A549 (cell line): Measurements from ENCODE around the gene RTN4. TPM values are rescaled to one million over a fixed set of nuclear protein-coding genes. Genes with fewer than 3 reads are reported as not detected.

Experiments
- ATAC-seq, 2 experiments: fragments of 200-7000 bp in 1 of 2; fragments of >200 bp in 1 of 2; cut with Nextera tagmentation in 1 of 2; cut with Tn5 transposase in 1 of 2; 3 replicates each; pipeline versions ENCODE4 v1.8.0 to v1.9.1; 2018 to 2020; ENCODE audit warnings: mild to moderate bottlenecking in 1 of 2, moderate library complexity in 1 of 2
- CTCF ChIA-PET: fragments of 300-600 bp; sonication (Branson Sonifier 250); formaldehyde crosslinking; extraction: SDS; loops from one replicate; lab custom pipeline; 2021; ENCODE audit warnings: antibody characterized with exemption, inconsistent platforms; lab: Yijun Ruan, JAX
- POLR2A ChIA-PET: fragments of 350-600 bp; formaldehyde crosslinking; extraction: SDS; loops from one replicate; lab custom pipeline; 2021; ENCODE audit warnings: antibody characterized with exemption, inconsistent platforms; lab: Yijun Ruan, JAX
- DNase-seq, 2 experiments: peaks; one replicate each; pipeline versions ENCODE4 v3.0.0 to v3.0.0-alpha.2; 2011 to 2016; ENCODE audit warnings: low read depth in 1 of 2, low spot score in 1 of 2
- FAIRE-seq: peaks from 2 replicates; lab custom pipeline; 2011; peaks lifted over from hg19 to GRCh38; lab: Jason Lieb, UNC
- H3K27ac ChIP-seq, 2 experiments: fragments of >200 bp; sonication (Bioruptor Twin); formaldehyde crosslinking; 3 replicates each; pipeline ENCODE4 v1.5.1; 2016 to 2017
- H3K4me1 ChIP-seq: fragments of >200 bp; sonication (Bioruptor Twin); formaldehyde crosslinking; 3 replicates; pipeline ENCODE4 v1.6.1; 2016
- H3K4me2 ChIP-seq: fragments of >200 bp; sonication (Bioruptor Twin); formaldehyde crosslinking; 3 replicates; pipeline ENCODE4 v1.6.1; 2016
- H3K4me3 ChIP-seq: fragments of >200 bp; sonication (Bioruptor Twin); formaldehyde crosslinking; 3 replicates; pipeline ENCODE4 v1.5.1; 2016
- H3K9me3 ChIP-seq: fragments of >200 bp; sonication (Bioruptor Twin); formaldehyde crosslinking; 3 replicates; pipeline ENCODE4 v1.6.1; 2016
- BHLHE40 ChIP-seq: IDR thresholded peaks from 2 replicates; pipeline ENCODE4 v1.6.1; 2012; ENCODE audit warnings: low read depth, low read length, inconsistent platforms
- CBX2 ChIP-seq: fragments of 200-600 bp; sonication (generic); IDR thresholded peaks from 2 replicates; pipeline ENCODE4 v1.6.1; 2016; ENCODE audit warnings: low read depth, mild to moderate bottlenecking, borderline replicate concordance
- CEBPB ChIP-seq, 2 experiments: fragments of >200 bp in 1 of 2; sonication (Bioruptor Twin) in 1 of 2; formaldehyde crosslinking in 1 of 2; IDR thresholded peaks; 2 replicates each; pipeline ENCODE4 v1.6.1; 2012 to 2016
- E2F6 ChIP-seq: IDR thresholded peaks from 2 replicates; pipeline ENCODE4 v1.6.1; 2012; ENCODE audit warnings: low read depth, borderline replicate concordance
- EHF ChIP-seq: fragments of 250-450 bp; sonication (Bioruptor Pico); IDR thresholded peaks from 2 replicates; pipeline ENCODE4 v1.5.0; 2020; ENCODE audit warnings: mild to moderate bottlenecking
- EHMT2 ChIP-seq: fragments of 200-600 bp; sonication (generic); IDR thresholded peaks from 2 replicates; pipeline ENCODE4 v1.6.1; 2016; ENCODE audit warnings: antibody characterized with exemption, low read depth, mild to moderate bottlenecking, moderate library complexity
- ESRRA ChIP-seq: fragments of 150-350 bp; IDR thresholded peaks from 2 replicates; pipeline ENCODE4 v1.6.1; 2014; ENCODE audit warnings: mild to moderate bottlenecking, low read length, borderline replicate concordance
- FOSL2 ChIP-seq, 2 experiments: fragments of 450-650 bp in 1 of 2; fragments of >200 bp in 1 of 2; sonication (Bioruptor Twin) in 1 of 2; formaldehyde crosslinking; IDR thresholded peaks; 2 replicates each; pipeline versions ENCODE4 v1.5.0 to v1.6.1; 2016 to 2020; ENCODE audit warnings: mild to moderate bottlenecking in 1 of 2, moderate library complexity in 1 of 2
- FOXS1 ChIP-seq: fragments of 250-450 bp; sonication (Bioruptor Pico); IDR thresholded peaks from 2 replicates; pipeline ENCODE4 v1.5.0; 2020; ENCODE audit warnings: mild to moderate bottlenecking, moderate library complexity
- GATA3 ChIP-seq: IDR thresholded peaks from 2 replicates; pipeline ENCODE4 v1.6.1; 2012; ENCODE audit warnings: borderline replicate concordance
- HEYL ChIP-seq: fragments of 250-450 bp; sonication (Bioruptor Pico); IDR thresholded peaks from 2 replicates; pipeline ENCODE4 v1.8.0; 2021; ENCODE audit warnings: mild to moderate bottlenecking, moderate library complexity
- HMGXB4 ChIP-seq: fragments of 250-450 bp; sonication (Bioruptor Pico); IDR thresholded peaks from 2 replicates; pipeline ENCODE4 v1.5.0; 2021; ENCODE audit warnings: mild to moderate bottlenecking, moderate library complexity, borderline replicate concordance
- HOXB13 ChIP-seq: fragments of 250-450 bp; sonication (Bioruptor Pico); IDR thresholded peaks from 2 replicates; pipeline ENCODE4 v1.5.0; 2020; ENCODE audit warnings: low read depth, mild to moderate bottlenecking, moderate library complexity
- HOXB5 ChIP-seq: fragments of 250-450 bp; sonication (Bioruptor Pico); IDR thresholded peaks from 2 replicates; pipeline ENCODE4 v1.5.0; 2020; ENCODE audit warnings: mild to moderate bottlenecking, moderate library complexity
- JUNB ChIP-seq: fragments of >200 bp; sonication (Bioruptor Twin); formaldehyde crosslinking; IDR thresholded peaks from 2 replicates; pipeline ENCODE4 v1.6.1; 2016
- KDM5A ChIP-seq: fragments of 200-600 bp; sonication (generic); IDR thresholded peaks from 2 replicates; pipeline ENCODE4 v1.6.1; 2016; ENCODE audit warnings: antibody characterized with exemption, mild to moderate bottlenecking
- MAX ChIP-seq: IDR thresholded peaks from 2 replicates; pipeline ENCODE4 v1.6.1; 2012
- MAZ ChIP-seq: fragments of 150-350 bp; IDR thresholded peaks from 2 replicates; pipeline ENCODE4 v1.6.1; 2014; ENCODE audit warnings: antibody characterized with exemption, low read depth, low read length, borderline replicate concordance
- MYC ChIP-seq: IDR thresholded peaks from 2 replicates; pipeline ENCODE4 v1.6.1; 2012; ENCODE audit warnings: mild to moderate bottlenecking, inconsistent platforms, low read length, improper control_type of control experiment, borderline replicate concordance
- RFX5 ChIP-seq: fragments of 450-650 bp; IDR thresholded peaks from 2 replicates; pipeline ENCODE4 v1.7.1; 2014; ENCODE audit warnings: antibody characterized with exemption, mild to moderate bottlenecking, moderate library complexity
- RNF2 ChIP-seq: fragments of 200-600 bp; sonication (generic); IDR thresholded peaks from 2 replicates; pipeline ENCODE4 v1.6.1; 2016; ENCODE audit warnings: low read depth, mild to moderate bottlenecking, antibody characterized with exemption, moderate library complexity, borderline replicate concordance
- ZSCAN20 ChIP-seq: fragments of 250-450 bp; sonication (Bioruptor Pico); IDR thresholded peaks from 2 replicates; pipeline ENCODE4 v1.8.0; 2022; ENCODE audit warnings: mild to moderate bottlenecking, moderate library complexity
- WGBS: methylation state at CpG from one replicate; pipeline ENCODE4 v1.1.6; 2017; ENCODE audit errors: missing lambda C conversion rate; 5-methylcytosine and 5-hydroxymethylcytosine counted together
- polyA plus RNA-seq, 4 experiments: library from polyadenylated mRNA; depleted of rRNA in 3 of 4; stranded (reverse); fragments of >200 nt; fragmentation: RNase III in 1 of 4; extraction: RNeasy Plus Mini Kit Qiagen cat#74134 plus additional on column Dnase treatment in 1 of 4; gene quantifications; 2 replicates in 3 of 4; 3 replicates in 1 of 4; pipeline ENCODE4 v1.2.3, GENCODE V29; 2011 to 2017
- TF ChIP-seq, protein P1 (sequence below): fragments of >200 bp; sonication (Bioruptor Twin); formaldehyde crosslinking; IDR thresholded peaks from 3 replicates; pipeline ENCODE4 v1.5.1; 2016
- TF ChIP-seq, protein P2 (sequence below): fragments of >200 bp; sonication (Bioruptor Twin); formaldehyde crosslinking; IDR thresholded peaks from 2 replicates; pipeline ENCODE4 v1.6.1; 2016

RTN4 gene
- polyA plus RNA-seq, 2 of the 4 experiments (the other 2 are of a cell fraction): 302 to 403 TPM

- peaks cover 52% of the 10 kb centered on the region for H3K4me1 ChIP-seq
- POLR2A ChIA-PET: no interaction called here
These were observed 68.9 kb downstream of the RTN4 start for GRCh38 chr2:54981385-54981784.

GRCh38 chr2:54979321-54980044 lies 70.8 kb downstream of the RTN4 start:
- no peak for TF ChIP-seq ZSCAN20 (CRISPR knock-in tag)
- Histone ChIP-seq H3K4me1 (peaks cover 38% of the 10 kb centered on the region), H3K27ac (no peak overlapping the region), H3K4me3 (no peak overlapping the region), H3K9me3 (no peaks in the 10 kb centered on the region), H3K4me2 (no peak overlapping the region)
- no peak for DNase-seq
- CTCF ChIA-PET: interaction anchor here (0.6 to 1.2 kb wide), 3 partner anchors 136 to 873 kb away, joined by 3 to 4 read pairs (median 4); no protein-coding TSS in a partner anchor
- POLR2A ChIA-PET: no interaction called here
- no peak for FAIRE-seq
- WGBS: 77% methylated on average over 4 of the region's 4 CpGs
- ATAC-seq: no peak

More at GRCh38 chr2:54981385-54981784, 68.9 kb downstream of the RTN4 start:
- WGBS: 81% methylated on average over 2 of the region's 2 CpGs
- Histone ChIP-seq H3K9me3 (no peaks in the 10 kb centered on the region), H3K4me3 (no peak overlapping the region), H3K27ac (no peak overlapping the region), H3K4me2 (no peak overlapping the region)
- ATAC-seq (no peak), DNase-seq (no peak), FAIRE-seq (no peak)
- CTCF ChIA-PET: interaction anchor here (0.7 to 1.5 kb wide), 3 partner anchors 9 to 81 kb away, joined by 3 to 4 read pairs (median 4); no protein-coding TSS in a partner anchor
- no peak for TF ChIP-seq BHLHE40
- TF ChIP-seq FOXS1: no peak
- TF ChIP-seq, protein P1, sequence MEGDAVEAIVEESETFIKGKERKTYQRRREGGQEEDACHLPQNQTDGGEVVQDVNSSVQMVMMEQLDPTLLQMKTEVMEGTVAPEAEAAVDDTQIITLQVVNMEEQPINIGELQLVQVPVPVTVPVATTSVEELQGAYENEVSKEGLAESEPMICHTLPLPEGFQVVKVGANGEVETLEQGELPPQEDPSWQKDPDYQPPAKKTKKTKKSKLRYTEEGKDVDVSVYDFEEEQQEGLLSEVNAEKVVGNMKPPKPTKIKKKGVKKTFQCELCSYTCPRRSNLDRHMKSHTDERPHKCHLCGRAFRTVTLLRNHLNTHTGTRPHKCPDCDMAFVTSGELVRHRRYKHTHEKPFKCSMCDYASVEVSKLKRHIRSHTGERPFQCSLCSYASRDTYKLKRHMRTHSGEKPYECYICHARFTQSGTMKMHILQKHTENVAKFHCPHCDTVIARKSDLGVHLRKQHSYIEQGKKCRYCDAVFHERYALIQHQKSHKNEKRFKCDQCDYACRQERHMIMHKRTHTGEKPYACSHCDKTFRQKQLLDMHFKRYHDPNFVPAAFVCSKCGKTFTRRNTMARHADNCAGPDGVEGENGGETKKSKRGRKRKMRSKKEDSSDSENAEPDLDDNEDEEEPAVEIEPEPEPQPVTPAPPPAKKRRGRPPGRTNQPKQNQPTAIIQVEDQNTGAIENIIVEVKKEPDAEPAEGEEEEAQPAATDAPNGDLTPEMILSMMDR: no peak
- no peak for TF ChIP-seq EHF (CRISPR knock-in tag)
- TF ChIP-seq EHMT2: no peak
- no peak for TF ChIP-seq FOSL2 (IDR thresholded peaks at IDR 0.05)
- no peak for TF ChIP-seq FOSL2 (CRISPR knock-in tag; IDR thresholded peaks at IDR 0.05)
- TF ChIP-seq CBX2: no peak
- no peak for TF ChIP-seq HEYL (CRISPR knock-in tag)
- no peak for TF ChIP-seq JUNB
- no peak for TF ChIP-seq E2F6
- TF ChIP-seq HOXB5 (CRISPR knock-in tag): no peak
- TF ChIP-seq CEBPB (IDR thresholded peaks at IDR 0.05): no peak
- TF ChIP-seq RFX5: no peak
- no peak for TF ChIP-seq MAZ
- TF ChIP-seq, protein P2, sequence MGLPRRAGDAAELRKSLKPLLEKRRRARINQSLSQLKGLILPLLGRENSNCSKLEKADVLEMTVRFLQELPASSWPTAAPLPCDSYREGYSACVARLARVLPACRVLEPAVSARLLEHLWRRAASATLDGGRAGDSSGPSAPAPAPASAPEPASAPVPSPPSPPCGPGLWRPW: no peak
- no peak for TF ChIP-seq HOXB13

DNA sequence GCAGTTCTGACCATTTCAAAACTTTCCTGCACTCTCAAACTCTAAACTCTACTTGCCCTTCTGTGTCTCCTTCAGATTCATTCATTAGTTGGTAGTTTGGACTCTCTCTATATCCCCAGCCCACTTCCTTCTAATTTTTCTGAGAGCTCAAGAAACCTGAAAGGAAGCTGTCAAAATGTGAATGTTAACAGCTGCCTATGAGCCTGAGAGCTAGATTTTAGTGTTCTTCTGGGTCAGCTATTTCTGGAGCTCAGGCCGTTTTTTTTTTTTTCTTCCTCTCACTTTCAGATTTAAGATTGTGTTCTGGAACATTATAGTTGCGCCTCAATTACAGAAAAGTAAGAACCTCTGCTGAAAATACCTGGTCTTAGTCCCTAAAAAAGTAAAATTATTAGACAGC lies 73.1 kb downstream of the RTN4 start:
- no peak overlapping the region for H3K27ac ChIP-seq
- no peaks in the 10 kb centered on the region for H3K9me3 ChIP-seq
- H3K4me2 ChIP-seq: no peak overlapping the region
- TF ChIP-seq FOXS1: no peak
- TF ChIP-seq HMGXB4 (CRISPR knock-in tag): no peak
- TF ChIP-seq ESRRA: no peak
- TF ChIP-seq BHLHE40: no peak
- TF ChIP-seq MAX: no peak
- TF ChIP-seq GATA3: no peak
- TF ChIP-seq RNF2: no peak
- TF ChIP-seq EHF (CRISPR knock-in tag): no peak
- TF ChIP-seq KDM5A: no peak
- TF ChIP-seq MYC: no peak
- TF ChIP-seq, all 56 proteins: peak for 0
- 86% methylated on average over 2 of the region's 2 CpGs for WGBS
- FAIRE-seq (no peak), DNase-seq (no peak), ATAC-seq (no peak)
- Histone ChIP-seq H3K4me1 (peaks cover 26% of the 10 kb centered on the region; the same call in 1 of the 3 replicates), H3K4me3 (no peak overlapping the region)
- ChIA-PET CTCF (interaction anchor here (0.8 to 1.3 kb wide), 3 partner anchors 9 to 93 kb away, joined by 3 to 4 read pairs (median 3); no protein-coding TSS in a partner anchor), POLR2A (no interaction called here)
